ENCODE data around the gene APOBEC2. TPM values are rescaled to one million over a fixed set of nuclear protein-coding genes. Genes with fewer than 3 reads are reported as not detected.
A peak's percentile ranks its signal among the peaks of the same experiment; 100 is the strongest.

The APOBEC2 gene
- total and polyA plus RNA-seq, 2 of the 13 experiments (the other 11 are each of a cell fraction or from before 2014, with no cell fraction given): 0.09 TPM; not detected in 1

- TF ChIP-seq BORCS8-MEF2B (CRISPR knock-in tag; IDR thresholded peaks at IDR 0.05): peak; percentile 67; the same call in 1 of the 2 replicates
- no peak for TF ChIP-seq BRCA1 (CRISPR knock-in tag; IDR thresholded peaks at IDR 0.05)
- TF ChIP-seq CREBL2 (CRISPR knock-in tag; IDR thresholded peaks at IDR 0.05; ENCODE audit: borderline replicate concordance): no peak
- no peak for TF ChIP-seq HNRNPK (IDR thresholded peaks at IDR 0.05; ENCODE audit: low read depth, low read length, poor library complexity, severe bottlenecking)
- TF ChIP-seq POLR2AphosphoS2 (IDR thresholded peaks at IDR 0.05; ENCODE audit: low read depth, low read length): no peak
- TF ChIP-seq KDM6A (CRISPR knock-in tag; IDR thresholded peaks at IDR 0.05; ENCODE audit: low read depth): no peak
- TF ChIP-seq DZIP1 (CRISPR knock-in tag; IDR thresholded peaks at IDR 0.05): no peak
- TF ChIP-seq NFE2L2 (IDR thresholded peaks at IDR 0.05; ENCODE audit: low read length): no peak
- TF ChIP-seq ZNF740 (CRISPR knock-in tag; IDR thresholded peaks at IDR 0.05): no peak
- TF ChIP-seq ZMYM4 (CRISPR knock-in tag; IDR thresholded peaks at IDR 0.05): 0 out of 2 replicates have a peak, but pooled peaks have one; percentile 28
- peak; percentile 14; the same call in 1 of the 2 replicates for TF ChIP-seq ZNF280D (CRISPR knock-in tag; IDR thresholded peaks at IDR 0.05)
- peak; percentile 63; the same call in 1 of the 2 replicates for TF ChIP-seq TARDBP (CRISPR knock-in tag; IDR thresholded peaks at IDR 0.05)
- TF ChIP-seq ZNF326 (CRISPR knock-in tag; IDR thresholded peaks at IDR 0.05; ENCODE audit: borderline replicate concordance): no peak
- no peak for TF ChIP-seq ZNF512 (CRISPR knock-in tag; IDR thresholded peaks at IDR 0.05)
- TF ChIP-seq ZNF839 (CRISPR knock-in tag; IDR thresholded peaks at IDR 0.05; ENCODE audit: borderline replicate concordance): no peak
- peak; percentile 1; the same call in 1 of the 2 replicates for TF ChIP-seq ZNF567 (CRISPR knock-in tag; IDR thresholded peaks at IDR 0.05; ENCODE audit: borderline replicate concordance)
- no peak for TF ChIP-seq ETS1 (CRISPR knock-in tag; IDR thresholded peaks at IDR 0.05)
- 0 out of 2 replicates have a peak, but pooled peaks have one; percentile 6 for TF ChIP-seq ZFY (CRISPR knock-in tag; IDR thresholded peaks at IDR 0.05)
- 0 out of 2 replicates have a peak, but pooled peaks have one; percentile 0 for TF ChIP-seq KLF12 (CRISPR knock-in tag; IDR thresholded peaks at IDR 0.05; ENCODE audit: borderline replicate concordance)
Observed at GRCh38 chr6:41039060-41039998, 13.7 kb upstream of the APOBEC2 start, which contains the start of gene UNC5CL (continued).
